Astrocyte (in vitro differentiated cells and primary cell): Measurements from ENCODE around the gene CYP1B1.

Source experiments
- CTCF ChIP-seq: IDR thresholded peaks from 2 replicates; pipeline ENCODE4 v1.5.1; 2011; ENCODE audit warnings: low read depth, mild to moderate bottlenecking, inconsistent platforms, low read length, moderate library complexity; ENCODE audit not compliant: insufficient read depth
- EZH2 ChIP-seq: IDR thresholded peaks from 2 replicates; pipeline ENCODE4 v1.6.1; 2012; ENCODE audit warnings: mild to moderate bottlenecking, low read length, inconsistent platforms; ENCODE audit not compliant: insufficient read depth

GRCh38 chr2:38098421-38099098 is 22.6 kb upstream of the CYP1B1 start:
- TF ChIP-seq CTCF (no peak), EZH2 (no peak)
